ENCODE data around the gene TTF1.

DNA sequence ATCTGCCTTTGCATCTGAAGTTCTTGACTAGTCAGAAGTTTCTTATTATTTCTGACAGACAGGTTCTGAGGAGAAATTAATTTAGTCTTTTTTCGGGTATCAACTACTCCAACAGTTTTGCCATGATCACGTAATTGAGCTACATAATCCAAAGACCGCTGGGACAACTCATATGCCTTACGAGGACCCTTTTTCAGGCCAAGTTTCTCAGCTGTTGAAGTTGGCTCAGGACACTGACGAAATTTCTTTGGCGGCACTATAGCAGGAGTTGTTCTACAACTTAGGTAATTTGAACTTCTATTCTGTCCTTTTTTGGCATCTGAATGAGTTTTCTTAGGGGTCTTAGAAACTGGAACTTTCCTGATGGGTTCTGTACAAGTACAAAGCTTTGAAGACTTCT, 79.1 kb downstream of the TTF1 start:
- TF ChIP-seq, protein P1, sequence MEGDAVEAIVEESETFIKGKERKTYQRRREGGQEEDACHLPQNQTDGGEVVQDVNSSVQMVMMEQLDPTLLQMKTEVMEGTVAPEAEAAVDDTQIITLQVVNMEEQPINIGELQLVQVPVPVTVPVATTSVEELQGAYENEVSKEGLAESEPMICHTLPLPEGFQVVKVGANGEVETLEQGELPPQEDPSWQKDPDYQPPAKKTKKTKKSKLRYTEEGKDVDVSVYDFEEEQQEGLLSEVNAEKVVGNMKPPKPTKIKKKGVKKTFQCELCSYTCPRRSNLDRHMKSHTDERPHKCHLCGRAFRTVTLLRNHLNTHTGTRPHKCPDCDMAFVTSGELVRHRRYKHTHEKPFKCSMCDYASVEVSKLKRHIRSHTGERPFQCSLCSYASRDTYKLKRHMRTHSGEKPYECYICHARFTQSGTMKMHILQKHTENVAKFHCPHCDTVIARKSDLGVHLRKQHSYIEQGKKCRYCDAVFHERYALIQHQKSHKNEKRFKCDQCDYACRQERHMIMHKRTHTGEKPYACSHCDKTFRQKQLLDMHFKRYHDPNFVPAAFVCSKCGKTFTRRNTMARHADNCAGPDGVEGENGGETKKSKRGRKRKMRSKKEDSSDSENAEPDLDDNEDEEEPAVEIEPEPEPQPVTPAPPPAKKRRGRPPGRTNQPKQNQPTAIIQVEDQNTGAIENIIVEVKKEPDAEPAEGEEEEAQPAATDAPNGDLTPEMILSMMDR (conservative IDR thresholded peaks at IDR 0.05; ENCODE audit: low read length), result no peak
- TF ChIP-seq EZH2phosphoT487 (IDR thresholded peaks at IDR 0.05; ENCODE audit: borderline replicate concordance), result no peak
